Midbrain (tissue), 1 donor: ENCODE measurements around the gene USP22.
"Not testable (repeated sequence)": the region's sequence is repeated elsewhere in the genome, so short reads cannot be mapped to it uniquely, and the experiment has no call there.

ENCODE experiments used
- DNase-seq: peaks from one replicate; lab custom pipeline; 2025; lab: John Stamatoyannopoulos, UW

USP22 gene

GRCh38 chr17:20988001-20988636 is 54.7 kb downstream of the USP22 start:
- DNase-seq: no peak

GRCh38 chr17:20987511-20987910 is 55.3 kb downstream of the USP22 start:
- DNase-seq: no peak

- DNase-seq: no peak
Measured at GRCh38 chr17:20986767-20987510, 55.9 kb downstream of the USP22 start.

GRCh38 chr17:20983359-20983637 is 59.5 kb downstream of the USP22 start:
- no peak for DNase-seq

GRCh38 chr17:20982589-20983358 is 60.0 kb downstream of the USP22 start:
- no peak for DNase-seq

GRCh38 chr17:20981046-20981920 is 61.5 kb downstream of the USP22 start:
- no peak for DNase-seq

GRCh38 chr17:20979792-20980083 is 63.1 kb downstream of the USP22 start:
- no peak for DNase-seq

GRCh38 chr17:20979007-20979791 is 63.6 kb downstream of the USP22 start:
- DNase-seq: not testable (repeated sequence)

- not testable (repeated sequence) for DNase-seq
Measured at GRCh38 chr17:20977609-20978253, 65.1 kb downstream of the USP22 start.

GRCh38 chr17:20975566-20975965 is 67.2 kb downstream of the USP22 start:
- DNase-seq: no peak

- DNase-seq: no peak
Measured at GRCh38 chr17:20970329-20970728, 72.5 kb downstream of the USP22 start.

- no peak for DNase-seq
Measured at GRCh38 chr17:20968913-20969616, 73.7 kb downstream of the USP22 start.

GRCh38 chr17:20967776-20968175 is 75.0 kb downstream of the USP22 start:
- DNase-seq: no peak

- no peak for DNase-seq
Measured at GRCh38 chr17:20966870-20967269, 75.9 kb downstream of the USP22 start.

GRCh38 chr17:20965492-20965891 is 77.3 kb downstream of the USP22 start:
- DNase-seq: no peak

GRCh38 chr17:20961586-20961985 is 81.2 kb downstream of the USP22 start:
- DNase-seq: no peak

- no peak for DNase-seq
Measured at GRCh38 chr17:20960871-20961270, 81.9 kb downstream of the USP22 start.

GRCh38 chr17:20955427-20956323 is 87.1 kb downstream of the USP22 start:
- no peak for DNase-seq

- DNase-seq: no peak
Measured at GRCh38 chr17:20954794-20955193, 88.0 kb downstream of the USP22 start.
